ENCODE results near the gene DBET.
"Not testable (repeated sequence)": the region's sequence is repeated elsewhere in the genome, so short reads cannot be mapped to it uniquely, and the experiment has no call there.

- not testable (repeated sequence) for TF ChIP-seq EZH2 (IDR thresholded peaks at IDR 0.05; ENCODE audit: borderline replicate concordance); CTCF (IDR thresholded peaks at IDR 0.05; ENCODE audit: poor library complexity)
These were observed 16.7 kb upstream of the DBET start for GRCh38 chr4:190047627-190048026.
